ENCODE results near the gene POLR2I. TPM values are rescaled to one million over a fixed set of nuclear protein-coding genes. Genes with fewer than 3 reads are reported as not detected.

Gene POLR2I
- polyA plus RNA-seq, 3 donors, result 48.8 to 103 (median 51.8) TPM

GRCh38 chr19:36106991-36107390 lies 7.7 kb downstream of the POLR2I start:
- 89 to 95% (median 92%) methylated on average over 5 of the region's 5 CpGs for WGBS, 3 donors
- H3K27ac ChIP-seq (ENCODE audit: low read depth, low read length), result no peak overlapping the region

GRCh38 chr19:36106441-36106840 lies 8.2 kb downstream of the POLR2I start:
- WGBS, 3 donors, result 90 to 93% (median 91%) methylated on average over 6 of the region's 6 CpGs
- H3K27ac ChIP-seq (ENCODE audit: low read depth, low read length), result no peak overlapping the region

GRCh38 chr19:36103842-36104552 lies 10.7 kb downstream of the POLR2I start:
- no peak overlapping the region for H3K27ac ChIP-seq (ENCODE audit: low read depth, low read length)
- WGBS, 3 donors, result 91 to 92% (median 92%) methylated on average over 12 of the region's 12 CpGs

- H3K27ac ChIP-seq (ENCODE audit: low read depth, low read length), result no peak overlapping the region
- 90 to 96% (median 94%) methylated on average over 24 of the region's 24 CpGs for WGBS, 3 donors
These were observed 11.5 kb downstream of the POLR2I start for GRCh38 chr19:36103040-36103626.

- no peak overlapping the region for H3K27ac ChIP-seq (ENCODE audit: low read depth, low read length)
- WGBS, 3 donors, result 90 to 95% (median 91%) methylated on average over 27 of the region's 27 CpGs
These were observed 12.9 kb downstream of the POLR2I start for GRCh38 chr19:36101550-36102327.

GRCh38 chr19:36100476-36100875 lies 14.2 kb downstream of the POLR2I start:
- WGBS, 3 donors, result 72 to 88% (median 77%) methylated on average over 4 to 5 of the region's 5 CpGs
- no peak overlapping the region for H3K27ac ChIP-seq (ENCODE audit: low read depth, low read length)

- WGBS, 3 donors, result 90 to 95% (median 90%) methylated on average over 18 to 19 of the region's 19 CpGs
- H3K27ac ChIP-seq (ENCODE audit: low read depth, low read length), result no peak overlapping the region
These were observed 15.4 kb downstream of the POLR2I start for GRCh38 chr19:36099166-36099785.

GRCh38 chr19:36097036-36097435 lies 17.6 kb downstream of the POLR2I start:
- no peak overlapping the region for H3K27ac ChIP-seq (ENCODE audit: low read depth, low read length)
- WGBS, 3 donors, result 80 to 89% (median 85%) methylated on average over 6 of the region's 6 CpGs

- WGBS, 3 donors, result 62 to 92% (median 71%) methylated on average over 6 of the region's 6 CpGs
These were observed 21.0 kb downstream of the POLR2I start for GRCh38 chr19:36093687-36094086.

GRCh38 chr19:36093146-36093662 lies 21.5 kb downstream of the POLR2I start:
- H3K27ac ChIP-seq (ENCODE audit: low read depth, low read length), result no peak overlapping the region
- WGBS, 3 donors, result 89 to 90% (median 89%) methylated on average over 5 of the region's 5 CpGs

More at GRCh38 chr19:36093687-36094086, 21.0 kb downstream of the POLR2I start:
- H3K27ac ChIP-seq (ENCODE audit: low read depth, low read length), result no peak overlapping the region

GRCh38 chr19:36092566-36092965 lies 22.1 kb downstream of the POLR2I start:
- no peak overlapping the region for H3K27ac ChIP-seq (ENCODE audit: low read depth, low read length)
- 92 to 98% (median 98%) methylated on average over 7 of the region's 7 CpGs for WGBS, 3 donors

- WGBS, 3 donors, result 80 to 92% (median 86%) methylated on average over 13 of the region's 13 CpGs
- no peak overlapping the region for H3K27ac ChIP-seq (ENCODE audit: low read depth, low read length)
These were observed 23.6 kb downstream of the POLR2I start for GRCh38 chr19:36090910-36091695.

GRCh38 chr19:36089847-36090246 lies 24.8 kb downstream of the POLR2I start:
- no peak overlapping the region for H3K27ac ChIP-seq (ENCODE audit: low read depth, low read length)
- WGBS, 3 donors, result 95 to 99% (median 96%) methylated on average over 5 of the region's 5 CpGs

- 98 to 99% (median 98%) methylated on average over 8 to 9 of the region's 9 CpGs for WGBS, 3 donors
- no peak overlapping the region for H3K27ac ChIP-seq (ENCODE audit: low read depth, low read length)
These were observed 28.3 kb downstream of the POLR2I start for GRCh38 chr19:36086326-36086725.

GRCh38 chr19:36084231-36085009 lies 30.3 kb downstream of the POLR2I start:
- 92 to 96% (median 96%) methylated on average over 12 of the region's 12 CpGs for WGBS, 3 donors
- H3K27ac ChIP-seq (ENCODE audit: low read depth, low read length), result no peak overlapping the region

- WGBS, 3 donors, result 84 to 98% (median 96%) methylated on average over 13 of the region's 13 CpGs
- H3K27ac ChIP-seq (ENCODE audit: low read depth, low read length), result no peak overlapping the region
These were observed 31.8 kb downstream of the POLR2I start for GRCh38 chr19:36082916-36083315.

GRCh38 chr19:36081894-36082293 lies 32.8 kb downstream of the POLR2I start:
- WGBS, 3 donors, result 89 to 94% (median 93%) methylated on average over 7 of the region's 7 CpGs
- no peak overlapping the region for H3K27ac ChIP-seq (ENCODE audit: low read depth, low read length)

All from adipose tissue (tissue), 3 donors.